HG03097 (cell line): ENCODE data around the gene FKBP1A.

Experiments used
- ATAC-seq: cut with Tn5 transposase; IDR thresholded peaks from one replicate; pipeline ENCODE4 v1.9.1; 2021; ENCODE audit not compliant: unreplicated experiment, low FRiP score

FKBP1A gene

GRCh38 chr20:1388741-1389483, 3.9 kb downstream of the FKBP1A start:
- no peak for ATAC-seq

GRCh38 chr20:1388253-1388652, 4.6 kb downstream of the FKBP1A start:
- ATAC-seq, result no peak

- ATAC-seq, result no peak
Observed at GRCh38 chr20:1386323-1386722, 6.5 kb downstream of the FKBP1A start.

GRCh38 chr20:1383623-1384404, 9.0 kb downstream of the FKBP1A start:
- ATAC-seq, result no peak

GRCh38 chr20:1382670-1383069, 10.2 kb downstream of the FKBP1A start:
- no peak for ATAC-seq

GRCh38 chr20:1381753-1382591, 10.9 kb downstream of the FKBP1A start:
- ATAC-seq, result no peak

GRCh38 chr20:1378735-1379125, 14.1 kb downstream of the FKBP1A start:
- ATAC-seq, result no peak

GRCh38 chr20:1377984-1378734, 14.7 kb downstream of the FKBP1A start:
- no peak for ATAC-seq

GRCh38 chr20:1377341-1377871, 15.4 kb downstream of the FKBP1A start:
- ATAC-seq, result no peak

GRCh38 chr20:1376408-1377270, 16.2 kb downstream of the FKBP1A start:
- no peak for ATAC-seq

- ATAC-seq, result no peak
Observed at GRCh38 chr20:1376007-1376406, 16.8 kb downstream of the FKBP1A start.

GRCh38 chr20:1375515-1375914, 17.3 kb downstream of the FKBP1A start:
- ATAC-seq, result no peak

- ATAC-seq, result no peak
Observed at GRCh38 chr20:1374246-1374645, 18.6 kb downstream of the FKBP1A start.

- ATAC-seq, result no peak
Observed at GRCh38 chr20:1373614-1374013, 19.2 kb downstream of the FKBP1A start.

- ATAC-seq, result no peak
Observed at GRCh38 chr20:1373036-1373435, 19.8 kb downstream of the FKBP1A start.

GRCh38 chr20:1371830-1372539, 20.9 kb downstream of the FKBP1A start:
- no peak for ATAC-seq

- no peak for ATAC-seq
Observed at GRCh38 chr20:1371202-1371782, 21.6 kb downstream of the FKBP1A start.

GRCh38 chr20:1370548-1371110, 22.2 kb downstream of the FKBP1A start:
- no peak for ATAC-seq
